Limb (tissue), 2 donors: ENCODE results near the gene GCNT1.
"Not testable (repeated sequence)": the region's sequence is repeated elsewhere in the genome, so short reads cannot be mapped to it uniquely, and the experiment has no call there.

Experiments
- DNase-seq, 2 donors: peaks; one replicate each; pipeline ENCODE4 v3.0.0-alpha.2; 2016; ENCODE audit errors: extremely low spot score in 2 of 2

GCNT1 gene

DNA sequence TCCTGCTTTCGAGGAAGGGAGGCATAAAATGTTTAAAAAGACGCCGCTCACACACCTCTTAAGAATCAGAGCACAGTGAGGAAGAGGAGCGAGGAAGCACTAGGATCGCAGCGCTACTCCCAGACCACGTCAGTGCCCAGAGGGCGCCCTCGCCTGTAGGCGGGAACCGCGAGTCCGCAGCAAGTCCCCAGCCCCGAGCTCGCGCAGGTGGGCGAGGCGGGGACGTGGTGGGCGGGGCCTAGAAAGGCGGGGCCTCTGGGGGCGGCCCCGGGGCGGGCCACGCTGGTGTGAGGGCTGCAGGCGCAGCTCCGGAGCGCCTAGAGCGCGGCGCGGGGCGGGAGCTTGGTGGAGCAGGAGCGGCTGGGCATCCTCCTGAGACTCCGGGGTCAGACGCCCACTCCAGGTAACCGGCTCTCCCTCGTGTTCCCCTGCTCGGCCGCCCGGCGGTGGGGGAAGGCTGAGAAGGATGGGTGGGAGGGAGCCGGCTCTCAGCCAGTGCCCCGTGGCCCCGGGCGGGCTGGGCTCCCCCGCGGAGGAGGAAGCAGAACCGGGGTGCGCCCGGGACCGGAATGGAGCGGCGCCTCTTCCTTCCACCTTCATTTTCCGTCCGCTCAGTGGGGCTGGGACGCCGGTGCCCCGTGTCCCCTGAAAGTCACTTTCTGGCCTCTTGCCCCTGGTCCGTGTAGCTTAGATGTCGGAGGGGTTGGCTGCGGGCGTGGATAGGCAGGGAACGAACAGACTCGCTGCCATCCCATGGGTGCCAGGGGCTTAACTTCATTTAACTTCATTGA lies at the start of gene GCNT1:
Gene GCNT1 (plus strand): TSS at position 280 of the 791 bp plus-strand sequence. CDS start 43,200 bp downstream, outside the sequence.
- DNase-seq, result peak; percentile 51 to 88

DNA sequence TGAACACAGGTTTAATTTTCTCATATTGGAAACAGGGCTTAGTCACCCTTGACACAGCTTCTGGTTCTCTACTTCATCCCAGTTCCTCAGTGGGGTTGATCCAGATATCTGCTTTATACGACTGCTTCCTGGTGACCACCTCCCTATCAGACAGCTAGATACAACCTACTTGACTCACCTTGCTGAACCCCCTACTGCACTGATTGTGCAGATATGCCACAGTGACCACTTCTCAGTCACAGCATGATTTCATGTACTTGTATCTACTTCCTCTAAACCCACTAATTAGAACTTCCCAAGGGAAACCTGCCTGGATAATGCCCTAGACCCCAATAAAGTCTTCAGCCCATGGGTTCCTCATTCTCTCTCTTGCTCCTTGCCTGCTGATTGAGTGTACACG lies 46.3 kb upstream of the GCNT1 start:
- DNase-seq, result no peak

DNA sequence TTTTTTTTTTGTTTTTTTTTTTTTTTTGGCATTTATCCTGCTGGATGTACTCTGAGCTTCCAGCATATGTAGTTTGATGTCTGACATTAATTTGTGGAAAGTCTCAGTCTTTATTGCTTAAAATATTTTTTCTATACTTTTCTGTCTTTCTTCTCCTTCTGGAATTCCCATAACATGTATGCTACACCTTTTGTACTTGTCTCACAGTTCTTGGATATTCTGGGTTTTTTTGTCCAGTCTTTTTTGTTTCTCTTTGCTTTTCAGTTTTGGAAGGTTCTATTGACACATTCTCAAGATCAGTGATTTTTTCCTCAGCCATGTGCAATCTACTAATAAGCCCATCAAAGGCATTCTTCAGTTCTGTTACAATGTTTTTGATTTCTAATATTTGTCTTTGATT lies 45.3 kb upstream of the GCNT1 start:
- DNase-seq, result no peak

DNA sequence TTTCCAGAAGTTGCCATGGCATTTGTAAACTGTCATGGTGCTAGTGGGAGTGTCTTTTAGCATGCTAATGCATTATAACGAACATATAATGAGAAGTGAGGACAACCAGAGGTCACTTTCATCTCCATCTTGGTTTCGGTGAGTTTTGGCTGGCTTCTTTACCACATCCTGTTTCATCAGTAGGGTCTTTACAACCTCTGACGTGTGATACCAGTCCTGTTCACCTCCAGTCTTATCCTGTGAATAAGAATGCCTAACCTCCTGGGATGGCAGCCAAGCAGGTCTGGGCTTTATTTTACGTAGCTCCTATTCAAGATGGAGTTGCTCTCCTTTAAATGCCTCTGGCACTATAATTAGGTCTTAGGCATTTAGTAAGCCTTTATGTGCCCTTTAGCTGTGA lies 44.3 kb upstream of the GCNT1 start:
- no peak for DNase-seq

DNA sequence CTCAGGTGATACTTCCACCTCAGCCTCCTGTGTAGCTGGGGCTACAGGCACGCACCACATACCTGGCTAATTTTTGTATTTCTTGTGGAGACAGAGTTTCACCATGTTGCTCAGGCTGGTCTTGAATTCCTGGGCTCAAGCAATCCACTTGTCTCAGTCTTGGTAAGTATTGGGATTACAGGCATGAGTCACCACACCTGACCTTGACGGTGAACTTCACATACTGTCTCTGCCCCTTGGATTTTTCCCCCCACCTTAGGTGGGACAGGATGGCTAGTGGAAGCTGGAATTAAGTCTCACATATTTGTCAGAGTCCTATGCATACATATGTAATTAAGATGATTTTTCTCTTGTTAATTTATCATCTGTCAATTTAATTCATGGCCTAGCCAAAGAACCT lies 43.8 kb upstream of the GCNT1 start:
- DNase-seq, result no peak

DNA sequence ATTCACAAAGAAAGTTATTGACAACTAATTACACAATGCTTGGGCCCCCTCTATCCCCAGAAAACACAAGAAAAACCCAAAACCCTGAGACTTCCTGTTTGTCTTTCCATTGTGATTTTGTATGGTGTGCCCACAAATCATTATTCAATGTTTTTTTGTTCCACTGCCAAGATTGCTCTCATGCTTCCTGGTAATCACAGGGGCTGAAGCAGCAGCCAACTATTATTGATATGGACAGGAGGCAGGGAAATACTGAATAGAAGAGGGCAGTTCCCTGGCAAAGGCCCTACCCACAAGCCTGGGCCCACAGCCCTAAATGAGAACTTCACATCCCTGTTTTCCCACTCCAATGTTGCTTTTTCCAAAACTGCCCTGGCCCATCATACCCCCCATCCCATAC lies 43.3 kb upstream of the GCNT1 start:
- DNase-seq, result no peak

DNA sequence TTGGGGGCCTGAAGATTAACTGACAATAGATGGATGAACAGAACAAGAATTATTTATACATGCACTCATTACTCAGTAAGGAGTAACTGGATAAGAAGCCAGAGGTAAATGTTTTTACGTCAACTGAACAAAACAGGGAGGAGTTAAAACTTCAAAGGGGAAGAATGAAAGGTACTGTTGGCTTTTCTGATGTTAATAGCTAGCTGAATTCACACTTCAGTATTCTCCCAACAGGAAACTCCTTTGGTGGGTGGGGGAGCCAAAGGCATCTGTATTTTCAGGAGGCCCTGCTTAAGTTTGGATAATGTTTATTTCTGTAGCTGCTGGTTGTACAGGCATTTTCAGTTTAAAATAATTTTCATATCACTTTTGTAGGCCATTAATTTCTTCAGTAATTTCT lies 41.6 kb upstream of the GCNT1 start:
- DNase-seq, result no peak

DNA sequence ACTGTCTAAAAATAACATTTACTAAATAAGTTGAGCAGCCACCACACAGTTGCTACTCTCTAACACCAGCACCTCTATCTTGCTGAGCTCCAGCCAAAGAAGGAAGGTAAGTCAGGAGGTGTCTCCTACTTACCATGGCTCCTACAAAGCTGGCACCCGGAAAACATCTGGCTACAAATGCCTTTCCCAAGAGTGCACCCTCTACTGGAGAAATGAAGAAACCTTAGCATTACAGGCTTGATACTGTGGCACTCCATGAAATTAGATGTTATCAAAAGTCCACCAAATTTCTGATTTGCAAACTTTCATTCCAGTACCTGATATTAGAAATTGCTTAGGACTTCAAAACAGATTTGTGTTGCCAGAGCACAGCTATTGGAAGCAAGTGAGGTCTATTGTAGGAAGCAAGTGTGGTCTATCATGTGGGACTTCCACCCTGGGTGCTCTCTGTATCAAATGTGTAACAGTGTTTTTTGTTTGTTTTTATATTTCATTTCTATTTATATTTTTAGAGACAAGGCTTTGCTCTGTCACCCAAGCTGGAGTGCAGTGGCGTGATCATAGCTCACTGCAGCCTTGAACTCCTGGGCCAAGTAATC lies 39.1 kb upstream of the GCNT1 start:
- no peak for DNase-seq

DNA sequence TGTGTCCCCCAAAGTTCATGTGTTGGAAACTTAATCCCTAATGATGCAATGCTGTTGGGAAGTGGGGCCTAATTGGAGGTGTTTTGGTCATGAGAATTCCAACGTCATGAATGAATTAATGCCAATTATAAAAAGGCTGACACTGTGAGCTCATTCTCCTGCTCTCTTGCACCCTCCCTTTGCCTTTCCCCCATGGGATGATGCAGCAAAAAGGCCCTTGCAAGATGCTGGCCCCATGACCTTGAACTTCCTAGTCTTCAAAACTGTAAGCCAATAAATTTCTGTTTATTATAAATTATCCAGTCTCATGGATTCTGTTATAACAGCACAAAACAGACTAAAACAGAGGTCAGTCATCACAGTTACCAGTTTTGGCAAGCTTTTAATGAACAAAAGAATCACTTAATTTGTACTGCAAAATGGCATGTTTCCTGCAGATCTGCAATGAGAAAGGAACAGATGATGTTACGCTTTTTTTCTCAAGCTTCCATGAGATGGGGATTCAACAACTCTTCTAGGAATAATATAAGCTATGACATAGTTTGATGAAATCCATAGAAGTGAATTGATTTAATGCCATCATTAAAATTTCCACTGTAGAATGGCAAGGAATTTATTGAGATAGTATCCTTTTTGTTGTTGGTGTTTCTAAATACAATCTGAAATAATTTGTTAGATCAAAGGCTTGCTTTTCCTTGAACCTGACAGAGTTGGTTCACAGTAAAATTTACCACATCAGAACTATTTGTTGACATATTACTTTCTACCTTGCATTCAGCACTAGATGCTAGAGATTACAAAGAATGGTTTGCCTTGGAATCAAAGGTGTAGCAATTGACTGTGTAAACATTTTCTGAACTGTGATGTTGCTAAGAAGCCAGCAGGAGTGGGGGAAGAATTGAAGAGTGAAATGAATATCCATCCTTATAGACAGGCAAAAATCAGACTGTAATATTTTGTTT lies 35.5 kb upstream of the GCNT1 start:
- DNase-seq, result no peak

DNA sequence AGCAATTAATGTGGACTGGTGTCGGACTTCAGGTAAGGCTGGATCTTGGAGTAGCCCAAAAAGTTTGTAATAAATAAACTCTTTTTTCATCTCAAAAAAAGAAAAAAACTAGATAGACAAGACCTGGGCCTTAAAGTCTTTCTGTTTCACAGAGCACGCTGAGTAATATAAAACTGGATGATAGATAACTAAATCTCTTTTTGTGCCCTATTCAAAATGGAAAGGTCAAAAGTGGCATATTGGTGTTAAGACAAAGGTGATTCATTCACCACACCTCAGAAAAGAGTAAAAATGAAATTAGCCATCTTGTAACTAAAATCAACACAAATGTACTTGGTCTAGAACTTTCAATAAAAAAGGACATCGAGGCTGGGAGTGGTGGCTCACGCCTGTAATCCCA lies 34.5 kb upstream of the GCNT1 start:
- DNase-seq, result no peak

DNA sequence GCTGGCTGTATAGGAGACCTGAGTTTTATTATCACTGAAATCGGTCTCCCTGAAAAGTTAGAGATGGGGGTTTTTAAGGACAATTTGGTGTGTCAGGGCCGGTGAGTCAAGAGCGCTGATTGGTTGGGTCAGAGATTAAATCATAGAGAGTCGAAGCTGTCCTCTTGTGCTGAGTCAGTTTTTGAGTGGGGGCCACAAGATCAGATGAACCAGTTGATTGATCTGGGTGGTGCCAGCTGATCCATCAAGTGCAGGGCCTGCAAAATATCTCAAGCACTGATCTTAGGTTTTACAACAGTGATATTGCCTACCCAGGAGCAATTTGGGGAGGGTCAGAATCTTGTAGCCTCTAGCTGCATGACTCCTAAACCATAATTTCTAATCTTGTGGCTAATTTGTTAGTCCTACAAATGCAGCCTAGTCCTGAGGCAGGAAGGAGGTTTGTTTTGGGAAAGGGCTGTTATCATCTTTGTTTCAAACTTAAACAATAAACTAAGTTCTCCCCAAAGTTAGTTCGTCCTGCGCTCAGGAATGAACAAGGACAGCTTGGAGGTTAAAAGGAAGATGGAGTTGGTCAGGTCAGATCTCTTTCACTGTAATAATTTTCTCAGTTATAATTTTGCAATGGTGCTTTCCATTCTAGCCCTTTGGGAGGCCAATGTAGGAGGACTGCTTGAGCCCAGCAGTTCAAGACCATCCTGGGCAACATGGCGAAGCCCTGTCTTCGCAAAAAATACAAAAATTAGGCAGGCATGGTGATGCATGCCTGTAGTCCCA lies 33.1 kb upstream of the GCNT1 start:
- DNase-seq, result no peak

DNA sequence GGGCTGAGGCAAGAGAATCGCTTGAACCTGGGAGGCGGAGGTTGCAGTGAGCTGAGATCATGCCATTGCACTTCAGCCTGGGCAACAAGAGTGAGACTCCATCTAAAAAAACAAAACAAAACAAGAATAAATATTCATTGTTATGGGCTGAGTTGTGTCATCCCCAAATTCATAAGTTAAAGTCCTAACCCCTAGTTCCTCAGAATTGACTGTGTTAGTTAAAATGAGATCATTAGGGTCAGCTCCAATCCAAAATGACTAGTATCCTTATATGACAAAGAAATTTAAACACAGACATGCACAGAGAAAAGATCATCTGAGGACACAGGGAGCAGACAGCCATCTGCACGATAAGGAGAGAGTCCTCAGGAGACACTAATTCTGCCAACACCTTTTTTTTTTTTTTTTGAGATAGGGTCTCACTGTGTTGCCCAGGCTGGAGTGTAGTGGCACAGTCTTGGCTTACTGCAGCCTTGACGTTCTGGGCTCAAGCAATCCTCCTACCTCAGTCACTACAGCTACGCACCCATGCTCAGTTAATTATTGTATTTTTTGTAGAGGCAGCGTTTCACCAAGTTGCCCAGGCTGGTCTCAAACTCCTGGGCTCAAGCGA lies 32.1 kb upstream of the GCNT1 start:
- no peak for DNase-seq

DNA sequence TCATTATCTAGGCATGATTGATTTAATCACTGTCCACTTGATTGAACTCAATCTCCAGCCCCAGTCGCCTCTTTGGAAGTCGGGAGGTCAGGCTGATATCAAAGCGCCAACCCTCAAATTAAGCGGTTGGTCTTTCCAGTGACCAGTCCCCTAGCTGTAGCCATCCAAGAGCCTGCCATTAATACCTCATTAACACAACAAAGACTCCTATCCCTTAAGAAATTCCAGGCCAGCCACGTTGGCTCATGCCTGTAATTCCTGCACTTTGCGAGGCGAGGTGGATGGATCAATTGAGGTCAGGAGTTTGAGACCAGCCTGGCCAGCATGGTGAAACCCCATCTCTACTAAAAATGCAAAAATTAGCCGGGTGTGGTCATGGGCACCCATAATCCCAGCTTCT lies 27.4 kb upstream of the GCNT1 start:
- DNase-seq, result no peak

DNA sequence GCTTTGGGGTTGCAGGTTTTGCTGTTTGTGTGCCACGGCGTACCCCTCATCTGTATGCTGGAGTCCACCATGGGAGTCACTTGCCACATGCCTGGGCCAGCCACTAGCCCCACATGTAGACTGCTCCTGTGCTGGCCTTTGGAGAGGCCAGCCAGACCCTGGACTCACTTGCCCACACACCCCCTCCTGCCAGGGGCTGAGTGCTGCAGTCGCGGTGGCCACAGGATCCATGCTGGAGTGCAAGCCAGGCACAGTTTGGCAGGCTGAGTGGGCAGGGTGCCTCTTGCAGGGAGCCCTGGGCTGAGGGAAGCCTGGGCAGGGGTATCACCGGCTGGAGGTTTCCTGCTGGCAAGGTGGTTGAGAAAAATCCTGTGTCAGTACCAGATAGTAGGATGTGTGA lies 25.6 kb upstream of the GCNT1 start:
- no peak for DNase-seq

DNA sequence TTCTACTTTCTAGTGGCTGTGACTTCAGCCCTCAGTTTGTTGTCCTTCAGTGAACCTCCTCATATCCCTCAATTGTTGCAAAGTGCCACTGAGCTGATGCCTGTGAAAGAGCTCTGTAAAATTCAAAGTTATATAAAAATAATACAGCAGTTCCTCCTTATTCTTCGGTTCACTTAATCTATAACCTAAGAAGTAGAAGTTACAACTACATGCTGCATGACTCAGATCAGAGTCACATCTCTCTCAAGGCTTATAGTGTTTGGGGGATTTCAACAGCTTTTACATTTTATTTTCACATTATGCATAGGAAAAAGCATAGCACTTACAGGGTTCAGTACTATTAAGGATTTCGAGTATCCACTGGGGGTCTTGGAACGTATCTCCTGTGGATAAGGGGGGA lies 25.1 kb upstream of the GCNT1 start:
- DNase-seq, result no peak

DNA sequence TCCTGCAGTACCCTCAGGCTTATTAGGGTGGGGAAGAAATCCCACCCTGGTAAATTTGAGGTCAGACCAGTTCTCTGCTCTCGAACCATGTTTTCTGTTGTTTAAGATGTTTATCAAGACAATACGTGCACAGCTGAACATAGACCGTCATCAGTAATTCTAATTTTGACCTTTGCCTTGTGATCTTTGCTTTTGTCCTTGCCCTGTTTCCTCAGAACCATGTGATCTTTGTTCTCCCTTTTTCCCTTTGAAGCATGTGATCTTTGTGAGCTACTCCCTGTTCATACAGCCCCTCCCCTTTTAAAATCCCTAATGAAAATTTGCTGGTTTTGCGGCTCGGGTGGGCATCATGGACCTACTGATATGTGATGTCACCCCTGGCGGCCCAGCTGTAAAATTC lies 24.1 kb upstream of the GCNT1 start:
- not testable (repeated sequence) for DNase-seq

DNA sequence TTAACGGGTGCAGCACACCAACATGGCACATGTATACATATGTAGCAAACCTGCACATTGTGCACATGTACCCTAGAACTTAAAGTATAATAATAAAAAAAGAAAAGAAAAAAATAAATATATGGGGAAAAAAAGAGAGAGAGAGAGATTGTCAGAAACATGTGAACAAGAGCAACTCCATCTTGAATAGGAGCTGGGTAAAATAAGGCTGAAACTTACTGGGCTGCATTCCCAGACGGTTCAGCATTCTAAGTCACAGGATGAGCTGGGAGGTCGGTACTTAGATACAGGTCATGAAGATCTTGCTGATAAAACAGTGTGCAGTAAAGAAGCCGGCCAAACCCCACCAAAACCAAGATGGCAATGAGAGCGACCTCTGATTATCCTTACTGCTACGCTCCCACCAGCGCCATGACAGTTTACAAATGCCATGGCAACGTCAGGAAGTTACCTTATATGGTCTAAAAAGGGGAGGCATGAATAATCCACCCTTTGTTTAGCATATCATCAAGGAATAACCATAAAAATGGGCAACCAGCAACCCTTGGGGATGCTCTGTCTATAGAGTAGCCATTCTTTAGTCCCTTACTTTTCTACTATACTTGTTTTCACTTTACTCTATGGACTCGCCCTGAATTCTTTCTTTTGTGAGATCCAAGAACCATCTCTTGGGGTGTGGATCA lies 21.8 kb upstream of the GCNT1 start:
- not testable (repeated sequence) for DNase-seq

DNA sequence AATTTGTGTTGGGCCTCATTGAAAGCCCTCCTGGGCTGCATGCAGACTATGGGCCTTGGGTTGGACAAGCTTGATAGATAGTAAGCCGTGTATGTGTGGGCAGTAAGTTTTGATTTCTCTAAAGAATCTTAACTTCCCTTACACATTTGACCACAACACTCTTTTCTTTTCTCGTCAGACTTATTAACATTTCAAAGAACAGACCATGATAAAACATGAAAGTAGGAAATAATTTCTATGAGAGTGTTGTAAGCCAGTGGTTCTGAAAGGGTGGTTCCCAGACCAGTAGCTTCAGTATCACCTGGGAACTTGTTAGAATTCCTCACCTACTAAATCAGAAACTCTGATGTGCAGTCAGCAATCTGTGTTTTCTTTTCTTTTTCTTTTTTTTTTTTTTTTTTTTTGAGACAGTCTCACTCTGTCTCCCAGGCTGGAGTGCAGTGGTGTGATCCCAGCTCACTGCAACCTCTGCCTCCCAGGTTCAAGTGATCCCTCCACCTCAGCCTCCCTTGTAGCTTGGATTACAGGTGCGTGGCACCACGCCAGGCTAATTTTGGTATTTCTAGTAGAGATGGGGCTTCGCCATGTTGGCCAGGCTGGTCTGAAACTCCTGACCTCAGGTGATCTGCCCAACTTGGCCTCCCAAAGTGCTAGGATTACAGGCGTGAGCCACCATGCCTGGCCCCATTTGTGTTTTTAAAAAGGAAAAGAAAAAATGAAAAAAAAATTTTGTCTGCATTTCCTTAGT lies 20.0 kb upstream of the GCNT1 start:
- DNase-seq, result no peak

DNA sequence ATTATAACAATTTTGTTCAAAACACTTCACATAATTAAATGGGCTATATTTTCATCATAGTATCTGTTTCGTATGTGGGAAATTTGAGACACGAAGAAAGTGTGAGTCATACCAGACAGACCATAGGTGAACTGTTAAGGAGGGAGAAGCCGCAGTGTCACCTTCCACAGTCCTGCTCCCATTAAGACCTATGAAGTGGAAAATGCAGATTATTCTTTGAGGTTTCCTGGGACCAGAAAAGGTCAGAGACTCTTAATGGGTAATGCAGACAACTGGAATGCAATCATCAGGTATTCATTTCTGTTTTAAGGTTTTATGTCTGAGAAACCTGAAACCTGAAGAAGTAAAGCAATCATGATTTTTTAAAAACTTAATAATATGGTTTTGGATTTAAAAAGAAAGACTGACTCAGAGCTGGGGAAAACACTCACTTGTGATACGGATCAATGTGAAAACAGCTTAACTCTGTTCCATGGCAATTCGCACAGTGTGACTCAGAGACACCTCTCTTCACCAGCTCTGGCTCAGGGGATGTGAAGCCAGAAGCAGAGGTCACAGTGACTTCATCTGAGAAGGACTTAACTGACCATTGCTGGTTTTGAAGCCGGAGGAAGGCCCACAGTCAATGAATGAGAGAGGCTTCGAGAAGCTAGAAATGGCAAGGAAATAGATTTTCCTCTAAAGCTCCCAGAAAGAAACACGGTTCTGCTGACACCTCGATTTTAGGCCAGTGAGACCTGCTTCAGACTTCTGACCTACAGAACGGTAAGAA lies 17.2 kb upstream of the GCNT1 start:
- DNase-seq, result no peak
